GM12878 (cell line): ENCODE results near the gene LYPD4. TPM values are rescaled to one million over a fixed set of nuclear protein-coding genes. Genes with fewer than 3 reads are reported as not detected.

Experiments
- ATAC-seq: fragments of 200-7000 bp; cut with Tn5 transposase; 3 replicates; pipeline ENCODE4 v1.9.1; 2020; ENCODE audit warnings: mild to moderate bottlenecking, moderate library complexity
- BruUV-seq: library from RNA; stranded (reverse); fragments of 400-500 nt; replicated peaks from 2 replicates; lab custom pipeline; 2021; lab: Mats Ljungman, UMichigan
- CTCF ChIA-PET: fragments of 300-600 bp; sonication (Branson Sonifier 250); formaldehyde crosslinking; extraction: SDS; loops from one replicate; lab custom pipeline; 2021; ENCODE audit warnings: inconsistent platforms; lab: Yijun Ruan, JAX
- POLR2A ChIA-PET: fragments of 350-600 bp; formaldehyde crosslinking; extraction: SDS; loops from one replicate; lab custom pipeline; 2021; ENCODE audit warnings: inconsistent platforms; lab: Charles Lee
- RAD21 ChIA-PET: fragments of 300-600 bp; sonication (Branson Sonifier 250); formaldehyde crosslinking; loops from one replicate; lab custom pipeline; 2023; ENCODE audit warnings: antibody characterized with exemption; ENCODE audit not compliant: unreplicated experiment; lab: Charles Lee
- SMC1A ChIA-PET: fragments of 300-600 bp; sonication (Branson Sonifier 250); formaldehyde crosslinking; loops from one replicate; lab custom pipeline; 2023; ENCODE audit not compliant: unreplicated experiment, uncharacterized antibody; lab: Charles Lee
- DNase-seq: peaks from one replicate; pipeline ENCODE4 v3.0.0-alpha.2; 2011; ENCODE audit warnings: low read depth, low spot score
- FAIRE-seq: peaks from 3 replicates; lab custom pipeline; 2011; peaks lifted over from hg19 to GRCh38; lab: Jason Lieb, UNC
- H2AFZ ChIP-seq: 2 replicates; pipeline ENCODE4 v1.6.0; 2011; ENCODE audit warnings: low read depth, low read length, control low read depth; ENCODE audit not compliant: control insufficient read depth
- H3K27ac ChIP-seq: 2 replicates; pipeline ENCODE4 v1.5.1; 2011; ENCODE audit warnings: control low read depth; ENCODE audit not compliant: control insufficient read depth, insufficient read depth
- H3K27me3 ChIP-seq, 2 experiments: replicated peaks in 1 of 2; 2 replicates each; pipeline versions ENCODE4 v1.6.0 to v1.6.1; 2011; ENCODE audit warnings: low read length in 1 of 2; ENCODE audit not compliant: control insufficient read depth in 2 of 2, insufficient read depth in 2 of 2
- H3K36me3 ChIP-seq, 2 experiments: 2 replicates each; pipeline ENCODE4 v1.5.1; 2011; ENCODE audit warnings: low read length in 1 of 2; ENCODE audit not compliant: control insufficient read depth in 2 of 2, insufficient read depth in 2 of 2
- H3K4me1 ChIP-seq: 2 replicates; pipeline ENCODE4 v1.6.1; 2011; ENCODE audit warnings: mild to moderate bottlenecking, low read length, moderate library complexity, mixed read lengths; ENCODE audit not compliant: control insufficient read depth, insufficient read depth
- H3K4me2 ChIP-seq: 2 replicates; pipeline ENCODE4 v1.6.0; 2011; ENCODE audit warnings: control low read depth; ENCODE audit not compliant: control insufficient read depth, insufficient read depth
- H3K4me3 ChIP-seq: fragments of 200-600 bp; sonication (generic); 2 replicates; pipeline ENCODE4 v1.5.1; 2016
- H3K79me2 ChIP-seq: 2 replicates; pipeline ENCODE4 v1.6.0; 2011; ENCODE audit warnings: low read length; ENCODE audit not compliant: control insufficient read depth, insufficient read depth
- H3K9ac ChIP-seq: 2 replicates; pipeline ENCODE4 v1.8.0; 2011; ENCODE audit warnings: low read length, control low read depth, mixed read lengths; ENCODE audit not compliant: control insufficient read depth, insufficient read depth
- H3K9me3 ChIP-seq: replicated peaks from 3 replicates; pipeline ENCODE4 v1.5.1; 2011; ENCODE audit warnings: mild to moderate bottlenecking, low read length; ENCODE audit not compliant: control insufficient read depth, insufficient read depth
- H4K20me1 ChIP-seq: 2 replicates; pipeline ENCODE4 v1.6.0; 2011; ENCODE audit not compliant: control insufficient read depth, insufficient read depth
- ASH2L ChIP-seq: fragments of 300-600, 200-600 bp; sonication (generic); IDR thresholded peaks from 2 replicates; pipeline ENCODE4 v1.6.1; 2017; ENCODE audit warnings: low read depth, mild to moderate bottlenecking, borderline replicate concordance
- CBX3 ChIP-seq: fragments of 200-600 bp; sonication (generic); IDR thresholded peaks from 2 replicates; pipeline ENCODE4 v1.6.1; 2016; ENCODE audit warnings: low read depth, borderline replicate concordance
- E4F1 ChIP-seq: fragments of 450-650 bp; IDR thresholded peaks from 2 replicates; pipeline ENCODE4 v1.6.1; 2018; ENCODE audit warnings: borderline replicate concordance, mild to moderate bottlenecking; ENCODE audit not compliant: partially characterized antibody
- ESRRA ChIP-seq: IDR thresholded peaks from 2 replicates; pipeline ENCODE4 v1.6.1; 2012; ENCODE audit warnings: mild to moderate bottlenecking, low read length, improper control_type of control experiment
- GATAD2B ChIP-seq: fragments of 450-650 bp; conservative IDR thresholded peaks from 2 replicates; pipeline ENCODE4 v1.6.1; 2017; ENCODE audit warnings: low read depth, mild to moderate bottlenecking, moderate library complexity
- POLR2A ChIP-seq: IDR thresholded peaks from 2 replicates; pipeline ENCODE4 v1.6.1; 2011; ENCODE audit warnings: low read depth, mild to moderate bottlenecking, low read length
- RB1 ChIP-seq: fragments of 450-650 bp; formaldehyde crosslinking; IDR thresholded peaks from 2 replicates; pipeline ENCODE4 v1.6.1; 2017; ENCODE audit warnings: mild to moderate bottlenecking, borderline replicate concordance
- SMARCA5 ChIP-seq: fragments of 450-650 bp; IDR thresholded peaks from 2 replicates; pipeline ENCODE4 v1.6.1; 2017; ENCODE audit warnings: mild to moderate bottlenecking
- SRF ChIP-seq, 2 experiments: IDR thresholded peaks; 2 replicates each; pipeline ENCODE4 v1.6.1; 2011; ENCODE audit warnings: low read depth in 2 of 2, low read length in 2 of 2, mild to moderate bottlenecking in 1 of 2, moderate library complexity in 1 of 2
- TAF1 ChIP-seq: IDR thresholded peaks from 2 replicates; pipeline ENCODE4 v1.6.1; 2011; ENCODE audit warnings: mild to moderate bottlenecking, low read depth, low read length, borderline replicate concordance
- TCF3 ChIP-seq: IDR thresholded peaks from 2 replicates; pipeline ENCODE4 v1.6.1; 2012; ENCODE audit warnings: low read depth, mild to moderate bottlenecking, low read length, borderline replicate concordance; ENCODE audit not compliant: insufficient read depth
- TCF7 ChIP-seq: IDR thresholded peaks from 2 replicates; pipeline ENCODE4 v1.6.1; 2014; ENCODE audit warnings: antibody characterized with exemption, borderline replicate concordance
- YBX1 ChIP-seq: fragments of 450-650 bp; IDR thresholded peaks from 2 replicates; pipeline ENCODE4 v1.6.1; 2016; ENCODE audit warnings: antibody characterized with exemption
- WGBS: methylation state at CpG from one replicate; pipeline ENCODE4 v1.1.6; 2016; ENCODE audit warnings: low lambda C conversion rate; ENCODE audit not compliant: insufficient replicate concordance, insufficient coverage; ENCODE audit errors: missing lambda C conversion rate; 5-methylcytosine and 5-hydroxymethylcytosine counted together
- in situ Hi-C: fragments of 300-500 bp; cut with MboI; formaldehyde crosslinking; loops from 9 replicates; pipeline ENCODE4 v1.14.3; 2018; ENCODE audit warnings: mixed read lengths
- intact Hi-C: fragments of 100-400 bp; cut with micrococcal nuclease; formaldehyde crosslinking; loops from one replicate; pipeline ENCODE4 v1.14.2; 2022; ENCODE audit not compliant: unreplicated experiment
- polyA plus RNA-seq, 11 experiments: library from polyadenylated mRNA; depleted of rRNA in 4 of 11; unstranded in 6 of 11; stranded (reverse) in 5 of 11; fragments of >200 nt; fragmentation: Nextera tagmentation in 4 of 11; fragmentation: Illumina TruSeq in 1 of 11; extraction: Ambion mirVana in 4 of 11; extraction: Trizol in 1 of 11; gene quantifications; 1 replicate in 1 of 11; 2 replicates in 10 of 11; pipeline versions ENCODE4 v1.2.1 to v1.2.3, GENCODE V29; 2011 to 2016; ENCODE audit warnings: inconsistent platforms in 2 of 11, missing spikeins in 2 of 11, low read depth in 1 of 11
- total RNA-seq, 4 experiments: library from RNA; depleted of rRNA in 3 of 4; stranded (reverse); fragments of >200 nt in 3 of 4; fragmentation: Illumina TruSeq in 1 of 4; extraction: Trizol in 1 of 4; gene quantifications; 2 replicates each; pipeline versions ENCODE4 v1.2.1 to v1.2.3, GENCODE V29; 2013 to 2021

The LYPD4 gene
- total and polyA plus RNA-seq, 10 of the 15 experiments (the other 5 are each of a cell fraction or from before 2014, with no cell fraction given) = not detected

GRCh38 chr19:41890936-41891335 lies 46.5 kb upstream of the LYPD4 start:
- H3K4me2 ChIP-seq = no peak overlapping the region
- H3K9me3 ChIP-seq = no peaks in the 10 kb centered on the region
- WGBS = 86% methylated on average over 4 of the region's 4 CpGs
- BruUV-seq = no TSS peak
- peaks cover 22% of the 10 kb centered on the region for H3K4me1 ChIP-seq
- H3K9ac ChIP-seq = no peak overlapping the region
- no peak overlapping the region for H2AFZ ChIP-seq
- FAIRE-seq = no peak
- DNase-seq = no peak
- intact Hi-C loops = no loop called here
- TF ChIP-seq POLR2A = 0 out of 2 replicates have a peak, but pooled peaks have one; percentile 17
- TF ChIP-seq ESRRA = no peak
- TF ChIP-seq GATAD2B = no peak
- no peak for TF ChIP-seq CBX3
- TF ChIP-seq RB1 = no peak
- TF ChIP-seq TAF1 = no peak
- no peaks in the 10 kb centered on the region for H3K27me3 ChIP-seq
- H3K36me3 ChIP-seq = peaks cover 18 to 28% of the 10 kb centered on the region in 2 experiments; a peak in 3 of 4 replicates
- ChIA-PET RAD21 (no interaction called here), SMC1A (interaction anchor here (0.6 to 1.6 kb wide), 3 partner anchors 17 to 1877 kb away, joined by 3 to 5 read pairs (median 3); no protein-coding TSS in a partner anchor), POLR2A (no interaction called here), CTCF (interaction anchor here (10.8 kb wide), 1 partner anchor 17 kb away, joined by 136 read pairs; the partner anchor contains the start of gene CD79A)
- no peaks in the 10 kb centered on the region for H4K20me1 ChIP-seq
- no peak for ATAC-seq
- peaks cover 25% of the 10 kb centered on the region for H3K79me2 ChIP-seq
- no peak overlapping the region for H3K4me3 ChIP-seq
- in situ Hi-C loops = no loop called here
- H3K27ac ChIP-seq = no peak overlapping the region

GRCh38 chr19:41889896-41890295 lies 45.4 kb upstream of the LYPD4 start:
- ChIA-PET CTCF (interaction anchor here (1.0 to 10.8 kb wide), 2 partner anchors 16 to 61 kb away, joined by 3 to 136 read pairs; partner anchors contain the start of gene CD79A), SMC1A (interaction anchor here (1.0 to 1.6 kb wide), 2 partner anchors 17 to 62 kb away, joined by 3 to 5 read pairs; no protein-coding TSS in a partner anchor), RAD21 (interaction anchor here (0.9 to 1.4 kb wide), 3 partner anchors 13 to 30 kb away, joined by 3 to 5 read pairs (median 4); partner anchors contain the start of gene RPS19), POLR2A (interaction anchor here (0.6 to 6.9 kb wide), 3 partner anchors 17 to 184 kb away, joined by 3 to 90 read pairs (median 4); no protein-coding TSS in a partner anchor)
- ATAC-seq (no peak), FAIRE-seq (no peak), DNase-seq (no peak)
- BruUV-seq = no TSS peak
- in situ Hi-C loops = no loop called here
- TF ChIP-seq ASH2L (no peak), SMARCA5 (no peak), E4F1 (no peak), YBX1 (no peak), TCF7 (no peak), TCF3 (no peak), SRF (IDR thresholded peaks at IDR 0.05; ENCODE audit: low read depth in 2 of 2, low read length in 2 of 2) (no peak)
- Histone ChIP-seq H3K36me3 (peaks cover 18 to 23% of the 10 kb centered on the region in 2 experiments; a peak in 3 of 4 replicates), H3K4me2 (no peak overlapping the region), H3K27me3 (no peaks in the 10 kb centered on the region), H4K20me1 (no peaks in the 10 kb centered on the region), H3K27ac (no peak overlapping the region), H3K4me3 (no peak overlapping the region), H3K9me3 (no peaks in the 10 kb centered on the region), H3K4me1 (peaks cover 30% of the 10 kb centered on the region), H3K9ac (no peak overlapping the region), H3K79me2 (peaks cover 35% of the 10 kb centered on the region), H2AFZ (no peak overlapping the region)
- intact Hi-C loops = no loop called here
- WGBS = 79% methylated on average over 8 of the region's 8 CpGs
